RWPE1 (cell line): ENCODE measurements around the gene GNA12.

Experiments
- CTCF ChIA-PET: fragments of 350-600 bp; sonication (Branson Sonifier 250); formaldehyde crosslinking; extraction: SDS; loops from one replicate; lab custom pipeline; 2021; lab: Yijun Ruan, JAX
- POLR2A ChIA-PET: fragments of 400-600 bp; formaldehyde crosslinking; extraction: SDS; loops from one replicate; lab custom pipeline; 2020; ENCODE audit warnings: antibody characterized with exemption; ENCODE audit not compliant: low non-redundant PET; lab: Yijun Ruan, JAX
- DNase-seq: peaks from one replicate; pipeline ENCODE4 v3.0.0; 2012; ENCODE audit warnings: low spot score
- H3K27ac ChIP-seq: fragments of 450-650 bp; 2 replicates; pipeline ENCODE4 v1.5.1; 2017
- CTCF ChIP-seq: fragments of 450-650 bp; conservative IDR thresholded peaks from 2 replicates; pipeline ENCODE4 v1.5.1; 2017; ENCODE audit warnings: low read depth, mild to moderate bottlenecking

Gene GNA12

DNA sequence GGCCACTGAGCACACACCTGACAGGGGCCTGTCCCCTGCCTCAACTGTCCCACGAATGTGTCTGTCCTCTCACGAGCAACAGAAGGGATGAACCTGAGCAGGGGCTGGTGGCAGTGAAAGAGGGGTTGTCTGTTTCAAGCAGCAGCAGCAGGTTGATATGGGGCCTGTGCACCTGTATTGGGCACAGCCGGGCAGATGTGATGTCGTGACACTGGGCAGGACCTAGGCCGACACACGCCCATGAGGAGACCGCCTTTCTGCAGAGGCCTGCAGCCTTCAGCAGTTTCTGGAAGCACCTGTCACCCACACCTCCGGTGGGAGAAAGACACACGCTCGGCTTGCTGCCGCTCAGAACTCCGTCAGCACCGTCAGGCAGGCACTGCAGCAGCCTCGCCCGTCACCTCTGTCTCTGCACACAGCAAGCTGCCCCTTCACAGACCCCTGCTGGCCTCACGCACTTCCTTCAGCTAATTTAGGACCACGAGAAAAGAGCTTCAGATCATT lies 107.6 kb downstream of the GNA12 start:
- H3K27ac ChIP-seq, result no peak overlapping the region
- ChIA-PET CTCF (no interaction called here), POLR2A (no interaction called here)
- no peak for TF ChIP-seq CTCF
- no peak for DNase-seq

DNA sequence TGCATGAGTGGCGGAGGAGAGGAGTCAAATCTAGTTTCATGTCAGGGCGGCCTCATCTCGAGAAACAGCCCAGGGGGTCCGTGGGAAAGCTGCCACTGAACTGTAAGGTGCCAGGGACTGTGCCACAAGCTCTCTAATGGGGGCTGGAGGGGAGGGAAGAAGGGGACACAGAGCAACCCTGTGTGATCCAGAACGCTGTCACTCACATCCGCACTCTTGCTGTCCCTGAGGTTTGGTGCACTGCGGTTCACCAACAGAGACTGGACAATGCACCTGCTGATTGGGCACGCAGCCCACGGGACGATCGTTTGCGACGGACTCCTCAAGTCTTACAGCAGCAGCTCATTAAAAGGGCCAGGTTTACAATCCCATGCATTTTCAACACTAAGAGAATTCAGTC lies 108.4 kb downstream of the GNA12 start:
- H3K27ac ChIP-seq, result no peak overlapping the region
- POLR2A ChIA-PET, result no interaction called here
- no peak for TF ChIP-seq CTCF
- DNase-seq, result no peak
- CTCF ChIA-PET, result no interaction called here

GRCh38 chr7:2734751-2735571 lies 109.1 kb downstream of the GNA12 start:
- POLR2A ChIA-PET, result no interaction called here
- DNase-seq, result no peak
- no peak overlapping the region for H3K27ac ChIP-seq
- CTCF ChIA-PET, result interaction anchor here (0.6 kb wide), 1 partner anchor 176 kb away, joined by 3 read pairs; no protein-coding TSS in a partner anchor
- no peak for TF ChIP-seq CTCF

- CTCF ChIA-PET, result interaction anchor here (1.2 kb wide), 1 partner anchor 28 kb away, joined by 4 read pairs; no protein-coding TSS in a partner anchor
- POLR2A ChIA-PET, result no interaction called here
- no peak overlapping the region for H3K27ac ChIP-seq
- no peak for TF ChIP-seq CTCF
- DNase-seq, result no peak
These were observed 109.9 kb downstream of the GNA12 start for GRCh38 chr7:2734084-2734686.

DNA sequence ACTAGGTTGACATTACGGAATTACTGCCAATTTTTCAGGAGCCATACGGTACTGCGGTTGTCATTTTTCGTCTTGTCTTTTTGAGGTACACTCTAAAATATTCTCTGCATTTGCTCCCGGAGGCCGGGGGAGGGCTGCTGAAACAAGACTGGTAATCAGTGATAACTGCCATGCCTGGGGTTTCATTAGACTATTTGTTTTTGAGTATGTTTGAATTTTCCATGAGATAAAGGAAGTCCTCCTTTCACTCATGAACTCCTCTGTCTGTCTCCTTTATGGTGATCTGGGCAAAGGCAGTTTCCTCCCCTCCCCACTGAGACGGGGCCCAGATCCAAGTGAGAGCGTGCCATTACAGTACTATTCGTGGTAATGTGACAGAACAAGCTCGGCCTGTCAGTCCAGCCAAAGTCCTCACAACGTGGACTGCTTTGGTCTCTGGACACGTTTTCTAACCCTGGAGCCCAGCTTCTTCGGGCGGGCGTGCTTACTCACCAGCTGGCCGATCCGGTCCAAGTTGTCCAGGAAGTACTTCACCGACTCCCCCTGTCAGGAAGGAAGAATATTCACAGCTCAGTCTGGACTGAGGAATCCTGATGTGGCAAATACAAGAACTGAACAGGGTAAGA lies 111.0 kb downstream of the GNA12 start:
- H3K27ac ChIP-seq, result peak overlapping the region; percentile 44
- DNase-seq, result peak; percentile 32
- ChIA-PET CTCF (interaction anchor here (0.6 to 1.2 kb wide), 3 partner anchors 12 to 29 kb away, joined by 3 to 4 read pairs (median 3); no protein-coding TSS in a partner anchor), POLR2A (no interaction called here)
- TF ChIP-seq CTCF, result no peak

DNA sequence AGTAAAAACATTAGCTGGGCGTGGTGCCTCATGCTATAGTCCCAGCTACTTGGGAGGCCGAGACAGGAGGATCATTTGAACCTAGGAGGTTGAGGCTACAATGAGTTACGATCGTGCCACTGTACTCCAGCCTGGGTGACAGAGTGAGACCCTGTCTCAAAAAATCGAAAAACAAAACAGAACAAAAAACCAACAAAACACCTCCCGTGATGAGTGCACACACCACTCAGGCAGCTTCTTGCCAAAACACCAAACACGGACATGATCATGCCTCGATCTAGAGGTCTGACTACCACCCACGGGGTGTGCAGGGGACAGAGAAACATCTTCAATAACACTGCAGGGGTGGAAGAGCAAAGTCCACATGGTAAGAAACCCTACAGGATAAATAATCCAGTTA lies 111.7 kb downstream of the GNA12 start:
- TF ChIP-seq CTCF, result no peak
- POLR2A ChIA-PET, result no interaction called here
- no peak for DNase-seq
- CTCF ChIA-PET, result no interaction called here
- H3K27ac ChIP-seq, result no peak overlapping the region
